LNCaP clone FGC (cell line): ENCODE data around the gene KRT12.

Source experiments
- DNase-seq: peaks from one replicate; pipeline ENCODE4 v3.0.0-alpha.2; 2011; ENCODE audit warnings: low read depth
- H3K4me3 ChIP-seq: 2 replicates; pipeline ENCODE4 v1.5.1; 2011; ENCODE audit warnings: mild to moderate bottlenecking, low read depth, low read length, control low read depth
- TF ChIP-seq, protein P1 (sequence below): IDR thresholded peaks from 2 replicates; pipeline ENCODE4 v1.5.1; 2012; ENCODE audit warnings: mild to moderate bottlenecking; ENCODE audit not compliant: control insufficient read depth, insufficient read depth; ENCODE audit errors: extremely low read depth

The KRT12 gene

GRCh38 chr17:40836020-40836419 lies 31.0 kb downstream of the KRT12 start:
- no peak overlapping the region for H3K4me3 ChIP-seq
- TF ChIP-seq, protein P1, sequence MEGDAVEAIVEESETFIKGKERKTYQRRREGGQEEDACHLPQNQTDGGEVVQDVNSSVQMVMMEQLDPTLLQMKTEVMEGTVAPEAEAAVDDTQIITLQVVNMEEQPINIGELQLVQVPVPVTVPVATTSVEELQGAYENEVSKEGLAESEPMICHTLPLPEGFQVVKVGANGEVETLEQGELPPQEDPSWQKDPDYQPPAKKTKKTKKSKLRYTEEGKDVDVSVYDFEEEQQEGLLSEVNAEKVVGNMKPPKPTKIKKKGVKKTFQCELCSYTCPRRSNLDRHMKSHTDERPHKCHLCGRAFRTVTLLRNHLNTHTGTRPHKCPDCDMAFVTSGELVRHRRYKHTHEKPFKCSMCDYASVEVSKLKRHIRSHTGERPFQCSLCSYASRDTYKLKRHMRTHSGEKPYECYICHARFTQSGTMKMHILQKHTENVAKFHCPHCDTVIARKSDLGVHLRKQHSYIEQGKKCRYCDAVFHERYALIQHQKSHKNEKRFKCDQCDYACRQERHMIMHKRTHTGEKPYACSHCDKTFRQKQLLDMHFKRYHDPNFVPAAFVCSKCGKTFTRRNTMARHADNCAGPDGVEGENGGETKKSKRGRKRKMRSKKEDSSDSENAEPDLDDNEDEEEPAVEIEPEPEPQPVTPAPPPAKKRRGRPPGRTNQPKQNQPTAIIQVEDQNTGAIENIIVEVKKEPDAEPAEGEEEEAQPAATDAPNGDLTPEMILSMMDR = no peak
- no peak for DNase-seq

- no peak for DNase-seq
- H3K4me3 ChIP-seq = no peak overlapping the region
- TF ChIP-seq, protein P1 = no peak
These were observed 33.1 kb downstream of the KRT12 start for GRCh38 chr17:40833882-40834281.

GRCh38 chr17:40832840-40833239 lies 34.2 kb downstream of the KRT12 start:
- TF ChIP-seq, protein P1 = no peak
- DNase-seq = no peak
- no peak overlapping the region for H3K4me3 ChIP-seq

GRCh38 chr17:40830085-40830776 lies 36.8 kb downstream of the KRT12 start:
- TF ChIP-seq, protein P1 = no peak
- DNase-seq = no peak
- H3K4me3 ChIP-seq = no peak overlapping the region

GRCh38 chr17:40828454-40829044 lies 38.5 kb downstream of the KRT12 start:
- H3K4me3 ChIP-seq = no peak overlapping the region
- TF ChIP-seq, protein P1 = no peak
- no peak for DNase-seq

DNA sequence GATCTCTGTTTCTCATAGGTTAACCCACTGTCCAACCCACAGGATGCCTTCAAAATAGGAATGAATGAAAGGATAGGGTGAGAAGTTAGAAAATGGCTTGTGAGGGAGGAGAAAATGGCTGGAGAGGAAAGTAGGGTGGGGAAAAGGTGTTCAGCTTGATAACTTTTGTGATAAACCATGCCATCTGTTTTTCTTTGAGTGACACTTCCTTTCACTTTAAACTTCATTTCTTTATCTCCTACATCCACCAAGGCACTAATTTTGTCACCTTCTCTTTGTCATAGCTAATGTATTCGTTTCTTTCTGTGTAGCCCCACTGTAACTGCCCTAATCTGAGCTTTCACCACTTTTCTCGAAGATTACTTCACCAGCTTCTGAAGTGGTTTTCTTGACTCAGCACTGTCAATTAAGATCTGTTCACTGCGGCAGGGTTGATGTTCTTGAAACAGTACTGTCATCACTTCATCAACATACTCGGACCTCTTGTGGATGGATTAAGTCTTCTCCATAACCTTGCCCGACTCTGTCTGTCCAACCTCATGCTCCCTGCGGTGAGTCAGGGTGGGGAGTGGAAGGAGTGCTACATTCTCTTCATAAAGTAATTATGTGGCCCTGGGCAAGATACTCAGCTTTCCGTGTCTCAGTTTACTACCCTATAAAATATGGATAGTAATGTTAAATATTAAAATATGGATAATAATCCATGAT lies 39.1 kb downstream of the KRT12 start:
- no peak for DNase-seq
- no peak overlapping the region for H3K4me3 ChIP-seq
- TF ChIP-seq, protein P1 = no peak
